GM12878 (cell line): Measurements from ENCODE around the gene EP400. TPM values are rescaled to one million over a fixed set of nuclear protein-coding genes. Genes with fewer than 3 reads are reported as not detected.

ENCODE experiments used
- ATAC-seq: fragments of 200-7000 bp; cut with Tn5 transposase; 3 replicates; pipeline ENCODE4 v1.9.1; 2020; ENCODE audit warnings: mild to moderate bottlenecking, moderate library complexity
- BruUV-seq: library from RNA; stranded (reverse); fragments of 400-500 nt; replicated peaks from 2 replicates; lab custom pipeline; 2021; lab: Mats Ljungman, UMichigan
- CTCF ChIA-PET: fragments of 300-600 bp; sonication (Branson Sonifier 250); formaldehyde crosslinking; extraction: SDS; loops from one replicate; lab custom pipeline; 2021; ENCODE audit warnings: inconsistent platforms; lab: Yijun Ruan, JAX
- POLR2A ChIA-PET: fragments of 350-600 bp; formaldehyde crosslinking; extraction: SDS; loops from one replicate; lab custom pipeline; 2021; ENCODE audit warnings: inconsistent platforms; lab: Charles Lee
- RAD21 ChIA-PET: fragments of 300-600 bp; sonication (Branson Sonifier 250); formaldehyde crosslinking; loops from one replicate; lab custom pipeline; 2023; ENCODE audit warnings: antibody characterized with exemption; ENCODE audit not compliant: unreplicated experiment; lab: Charles Lee
- SMC1A ChIA-PET: fragments of 300-600 bp; sonication (Branson Sonifier 250); formaldehyde crosslinking; loops from one replicate; lab custom pipeline; 2023; ENCODE audit not compliant: unreplicated experiment, uncharacterized antibody; lab: Charles Lee
- DNase-seq: peaks from one replicate; pipeline ENCODE4 v3.0.0-alpha.2; 2011; ENCODE audit warnings: low read depth, low spot score
- FAIRE-seq: peaks from 3 replicates; lab custom pipeline; 2011; peaks lifted over from hg19 to GRCh38; lab: Jason Lieb, UNC
- H2AFZ ChIP-seq: 2 replicates; pipeline ENCODE4 v1.6.0; 2011; ENCODE audit warnings: low read depth, low read length, control low read depth; ENCODE audit not compliant: control insufficient read depth
- H3K27ac ChIP-seq: 2 replicates; pipeline ENCODE4 v1.5.1; 2011; ENCODE audit warnings: control low read depth; ENCODE audit not compliant: control insufficient read depth, insufficient read depth
- H3K27me3 ChIP-seq, 2 experiments: replicated peaks in 1 of 2; 2 replicates each; pipeline versions ENCODE4 v1.6.0 to v1.6.1; 2011; ENCODE audit warnings: low read length in 1 of 2; ENCODE audit not compliant: control insufficient read depth in 2 of 2, insufficient read depth in 2 of 2
- H3K36me3 ChIP-seq, 2 experiments: 2 replicates each; pipeline ENCODE4 v1.5.1; 2011; ENCODE audit warnings: low read length in 1 of 2; ENCODE audit not compliant: control insufficient read depth in 2 of 2, insufficient read depth in 2 of 2
- H3K4me1 ChIP-seq: 2 replicates; pipeline ENCODE4 v1.6.1; 2011; ENCODE audit warnings: mild to moderate bottlenecking, low read length, moderate library complexity, mixed read lengths; ENCODE audit not compliant: control insufficient read depth, insufficient read depth
- H3K4me2 ChIP-seq: 2 replicates; pipeline ENCODE4 v1.6.0; 2011; ENCODE audit warnings: control low read depth; ENCODE audit not compliant: control insufficient read depth, insufficient read depth
- H3K4me3 ChIP-seq: fragments of 200-600 bp; sonication (generic); 2 replicates; pipeline ENCODE4 v1.5.1; 2016
- H3K79me2 ChIP-seq: 2 replicates; pipeline ENCODE4 v1.6.0; 2011; ENCODE audit warnings: low read length; ENCODE audit not compliant: control insufficient read depth, insufficient read depth
- H3K9ac ChIP-seq: 2 replicates; pipeline ENCODE4 v1.8.0; 2011; ENCODE audit warnings: low read length, control low read depth, mixed read lengths; ENCODE audit not compliant: control insufficient read depth, insufficient read depth
- H3K9me3 ChIP-seq: replicated peaks from 3 replicates; pipeline ENCODE4 v1.5.1; 2011; ENCODE audit warnings: mild to moderate bottlenecking, low read length; ENCODE audit not compliant: control insufficient read depth, insufficient read depth
- H4K20me1 ChIP-seq: 2 replicates; pipeline ENCODE4 v1.6.0; 2011; ENCODE audit not compliant: control insufficient read depth, insufficient read depth
- BCL11A ChIP-seq: IDR thresholded peaks from 2 replicates; pipeline ENCODE4 v1.6.1; 2011; ENCODE audit warnings: low read depth, low read length
- CBFB ChIP-seq: IDR thresholded peaks from 2 replicates; pipeline ENCODE4 v1.6.1; 2016; ENCODE audit warnings: antibody characterized with exemption, low read depth
- CEBPB ChIP-seq, 2 experiments: fragments of 150-350 bp in 1 of 2; IDR thresholded peaks; 2 replicates each; pipeline ENCODE4 v1.6.1; 2012 to 2014; ENCODE audit warnings: low read depth in 2 of 2, low read length in 2 of 2, borderline replicate concordance in 1 of 2, inconsistent platforms in 1 of 2
- FOXM1 ChIP-seq: IDR thresholded peaks from 2 replicates; pipeline ENCODE4 v1.6.1; 2012; ENCODE audit warnings: low read depth, mild to moderate bottlenecking, inconsistent platforms, low read length, moderate library complexity
- MEF2A ChIP-seq: IDR thresholded peaks from 2 replicates; pipeline ENCODE4 v1.6.1; 2011; ENCODE audit warnings: low read depth, mild to moderate bottlenecking, low read length, moderate library complexity; ENCODE audit not compliant: insufficient read depth
- NFXL1 ChIP-seq: fragments of 450-650 bp; IDR thresholded peaks from 2 replicates; pipeline ENCODE4 v1.6.1; 2017; ENCODE audit warnings: antibody characterized with exemption, mild to moderate bottlenecking, borderline replicate concordance
- POLR2A ChIP-seq: IDR thresholded peaks from 2 replicates; pipeline ENCODE4 v1.6.1; 2011; ENCODE audit warnings: low read depth, mild to moderate bottlenecking, low read length
- POLR2AphosphoS2 ChIP-seq: IDR thresholded peaks from 2 replicates; pipeline ENCODE4 v1.6.1; 2011; ENCODE audit warnings: low read depth, mild to moderate bottlenecking, low read length, improper control_type of control experiment, moderate library complexity
- POU2F2 ChIP-seq: IDR thresholded peaks from 3 replicates; pipeline ENCODE4 v1.6.1; 2011; ENCODE audit warnings: low read depth, mild to moderate bottlenecking, low read length, borderline replicate concordance
- RBBP5 ChIP-seq: fragments of 200-600 bp; sonication (generic); conservative IDR thresholded peaks from 2 replicates; pipeline ENCODE4 v1.6.1; 2016
- SREBF2 ChIP-seq: IDR thresholded peaks from 2 replicates; pipeline ENCODE4 v1.6.1; 2012; ENCODE audit warnings: mild to moderate bottlenecking, low read length
- STAT1 ChIP-seq: fragments of 450-650 bp; conservative IDR thresholded peaks from 2 replicates; pipeline ENCODE4 v1.6.1; 2014; ENCODE audit warnings: antibody characterized with exemption, mild to moderate bottlenecking
- SUPT20H ChIP-seq: IDR thresholded peaks from 2 replicates; pipeline ENCODE4 v1.6.1; 2011; ENCODE audit warnings: low read depth, mild to moderate bottlenecking, low read length, moderate library complexity, borderline replicate concordance; ENCODE audit not compliant: control insufficient read depth
- ZBTB33 ChIP-seq: fragments of 450-650 bp; IDR thresholded peaks from 2 replicates; pipeline ENCODE4 v1.6.1; 2017; ENCODE audit warnings: mild to moderate bottlenecking
- ZNF622 ChIP-seq: fragments of 450-650 bp; IDR thresholded peaks from 2 replicates; pipeline ENCODE4 v1.6.1; 2017; ENCODE audit warnings: mild to moderate bottlenecking, inconsistent platforms
- WGBS: methylation state at CpG from one replicate; pipeline ENCODE4 v1.1.6; 2016; ENCODE audit warnings: low lambda C conversion rate; ENCODE audit not compliant: insufficient replicate concordance, insufficient coverage; ENCODE audit errors: missing lambda C conversion rate; 5-methylcytosine and 5-hydroxymethylcytosine counted together
- in situ Hi-C: fragments of 300-500 bp; cut with MboI; formaldehyde crosslinking; loops from 9 replicates; pipeline ENCODE4 v1.14.3; 2018; ENCODE audit warnings: mixed read lengths
- intact Hi-C: fragments of 100-400 bp; cut with micrococcal nuclease; formaldehyde crosslinking; loops from one replicate; pipeline ENCODE4 v1.14.2; 2022; ENCODE audit not compliant: unreplicated experiment
- polyA plus RNA-seq, 11 experiments: library from polyadenylated mRNA; depleted of rRNA in 4 of 11; unstranded in 6 of 11; stranded (reverse) in 5 of 11; fragments of >200 nt; fragmentation: Nextera tagmentation in 4 of 11; fragmentation: Illumina TruSeq in 1 of 11; extraction: Ambion mirVana in 4 of 11; extraction: Trizol in 1 of 11; gene quantifications; 1 replicate in 1 of 11; 2 replicates in 10 of 11; pipeline versions ENCODE4 v1.2.1 to v1.2.3, GENCODE V29; 2011 to 2016; ENCODE audit warnings: inconsistent platforms in 2 of 11, missing spikeins in 2 of 11, low read depth in 1 of 11
- total RNA-seq, 4 experiments: library from RNA; depleted of rRNA in 3 of 4; stranded (reverse); fragments of >200 nt in 3 of 4; fragmentation: Illumina TruSeq in 1 of 4; extraction: Trizol in 1 of 4; gene quantifications; 2 replicates each; pipeline versions ENCODE4 v1.2.1 to v1.2.3, GENCODE V29; 2013 to 2021

EP400 gene
- total and polyA plus RNA-seq, 10 of the 15 experiments (the other 5 are each of a cell fraction or from before 2014, with no cell fraction given), result 3.8 to 44.2 (median 8.4) TPM

GRCh38 chr12:132061197-132061596, 111.5 kb downstream of the EP400 start:
- CTCF ChIA-PET, result no interaction called here
- WGBS, result 90% methylated on average over 7 of the region's 7 CpGs
- Histone ChIP-seq H3K4me2 (no peak overlapping the region), H3K9ac (no peak overlapping the region), H3K27me3 (no peaks in the 10 kb centered on the region), H3K27ac (no peak overlapping the region), H4K20me1 (no peaks in the 10 kb centered on the region), H3K79me2 (no peaks in the 10 kb centered on the region), H3K4me3 (no peak overlapping the region), H3K9me3 (no peaks in the 10 kb centered on the region), H3K4me1 (peaks cover 28% of the 10 kb centered on the region), H2AFZ (no peak overlapping the region), H3K36me3 (peaks cover 12 to 21% of the 10 kb centered on the region in 2 experiments)
- no peak for ATAC-seq
- TF ChIP-seq STAT1 (no peak), SUPT20H (no peak), POLR2A (no peak), MEF2A (no peak), POLR2AphosphoS2 (no peak), ZBTB33 (no peak), SREBF2 (no peak), RBBP5 (no peak), POU2F2 (no peak), FOXM1 (no peak), NFXL1 (no peak), ZNF622 (no peak), BCL11A (no peak), CBFB (no peak), CEBPB (IDR thresholded peaks at IDR 0.05; ENCODE audit: borderline replicate concordance in 1 of 2, low read depth in 2 of 2, low read length in 2 of 2) (no peak)
- in situ Hi-C loops, result no loop called here
- SMC1A ChIA-PET, result no interaction called here
- no peak for DNase-seq
- RAD21 ChIA-PET, result interaction anchor here (1.0 kb wide), 1 partner anchor 17 kb away, joined by 4 read pairs; no protein-coding TSS in a partner anchor
- POLR2A ChIA-PET, result no interaction called here
- peak; percentile 44 for FAIRE-seq
- BruUV-seq, result no TSS peak
- intact Hi-C loops, result no loop called here
